Sigmoid colon (tissue), 4 donors: ENCODE data around the gene SLC6A12.

ENCODE experiments used
- POLR2AphosphoS5 ChIP-seq, 4 donors: sonication (generic); formaldehyde crosslinking; IDR thresholded peaks; one replicate each; pipeline ENCODE4 v1.6.1; 2017; ENCODE audit warnings: antibody characterized with exemption in 4 of 4
- TF ChIP-seq, protein P1 (sequence below), 4 experiments: fragments of 450-650 bp in 3 of 4; fragments of 200-600 bp in 1 of 4; IDR thresholded peaks; one replicate each; pipeline ENCODE4 v1.5.1; 2016 to 2019; ENCODE audit warnings: antibody characterized with exemption in 4 of 4, mild to moderate bottlenecking in 3 of 4, moderate library complexity in 2 of 4

DNA sequence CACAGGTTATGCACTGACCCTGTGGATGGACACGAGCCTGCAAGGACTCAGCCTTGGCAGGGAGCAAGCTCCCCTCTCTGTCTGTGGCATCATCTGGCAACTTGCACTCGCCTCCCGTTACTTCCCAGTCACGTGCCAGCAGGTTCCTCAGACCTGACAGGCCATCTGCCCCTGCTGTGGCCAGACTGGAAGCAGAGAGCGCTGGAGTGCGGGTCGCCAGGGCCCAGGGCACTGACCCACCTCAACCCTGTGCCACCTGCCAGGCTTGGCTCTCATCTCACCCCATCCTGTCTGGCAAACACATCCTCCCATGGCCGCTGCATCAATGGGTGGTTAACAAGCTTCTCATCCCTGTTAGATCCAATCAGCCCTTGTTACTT, 28.4 kb downstream of the SLC6A12 start:
- TF ChIP-seq, protein P1, sequence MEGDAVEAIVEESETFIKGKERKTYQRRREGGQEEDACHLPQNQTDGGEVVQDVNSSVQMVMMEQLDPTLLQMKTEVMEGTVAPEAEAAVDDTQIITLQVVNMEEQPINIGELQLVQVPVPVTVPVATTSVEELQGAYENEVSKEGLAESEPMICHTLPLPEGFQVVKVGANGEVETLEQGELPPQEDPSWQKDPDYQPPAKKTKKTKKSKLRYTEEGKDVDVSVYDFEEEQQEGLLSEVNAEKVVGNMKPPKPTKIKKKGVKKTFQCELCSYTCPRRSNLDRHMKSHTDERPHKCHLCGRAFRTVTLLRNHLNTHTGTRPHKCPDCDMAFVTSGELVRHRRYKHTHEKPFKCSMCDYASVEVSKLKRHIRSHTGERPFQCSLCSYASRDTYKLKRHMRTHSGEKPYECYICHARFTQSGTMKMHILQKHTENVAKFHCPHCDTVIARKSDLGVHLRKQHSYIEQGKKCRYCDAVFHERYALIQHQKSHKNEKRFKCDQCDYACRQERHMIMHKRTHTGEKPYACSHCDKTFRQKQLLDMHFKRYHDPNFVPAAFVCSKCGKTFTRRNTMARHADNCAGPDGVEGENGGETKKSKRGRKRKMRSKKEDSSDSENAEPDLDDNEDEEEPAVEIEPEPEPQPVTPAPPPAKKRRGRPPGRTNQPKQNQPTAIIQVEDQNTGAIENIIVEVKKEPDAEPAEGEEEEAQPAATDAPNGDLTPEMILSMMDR (IDR thresholded peaks at IDR 0.05): no peak
- TF ChIP-seq POLR2AphosphoS5 (IDR thresholded peaks at IDR 0.05): no peak
